CD4-positive, alpha-beta T cell treated with Interferon alpha-2 for 1 hour (primary cell): ENCODE measurements around the gene SLC2A6.
A peak's percentile ranks its signal among the peaks of the same experiment; 100 is the strongest.

ENCODE experiments used
- DNase-seq, 2 donors: peaks; one replicate each; pipeline ENCODE4 v3.0.0-alpha.2; 2020 to 2022

Gene SLC2A6

DNA sequence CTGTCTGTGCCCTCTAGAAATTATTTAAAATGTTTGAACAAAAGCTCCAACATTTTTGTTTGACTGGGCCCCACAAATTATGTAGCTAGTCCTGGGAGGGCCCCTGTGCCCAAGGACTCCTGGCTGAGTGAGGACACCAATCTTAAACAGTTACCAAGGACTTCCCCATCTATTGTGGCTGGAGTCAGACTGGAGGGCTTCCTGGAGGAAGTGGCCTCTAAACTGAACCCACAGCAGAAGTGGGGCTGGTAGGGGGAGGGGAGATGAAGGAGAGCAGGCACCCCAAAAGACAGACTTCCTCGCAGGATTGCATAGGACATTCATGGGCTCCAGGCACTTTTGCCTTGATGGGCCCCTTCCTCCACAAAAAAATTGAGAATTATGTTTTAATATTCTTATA lies 48.7 kb downstream of the SLC2A6 start:
- DNase-seq, result no peak

- no peak for DNase-seq
Observed at GRCh38 chr9:133429641-133430161, 49.2 kb downstream of the SLC2A6 start.

DNA sequence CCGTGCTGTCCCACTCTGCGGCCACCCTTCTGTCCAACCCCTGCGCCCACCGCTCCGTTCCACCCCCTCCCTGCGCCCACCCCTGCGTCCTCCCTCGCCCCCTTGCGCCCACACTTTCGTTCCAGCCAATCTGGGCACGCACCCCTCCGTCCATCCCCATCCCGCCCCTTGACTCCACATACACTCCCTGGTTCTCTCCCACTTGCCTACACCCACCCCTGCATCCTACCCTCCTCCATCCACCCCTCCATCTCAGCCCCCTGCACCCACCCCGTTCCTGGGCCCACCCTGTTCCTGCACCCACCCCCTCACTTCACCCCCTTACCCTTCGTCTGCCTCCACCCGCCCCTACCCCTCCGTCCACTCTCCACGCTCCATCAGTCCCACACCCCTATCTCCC lies 49.7 kb downstream of the SLC2A6 start:
- DNase-seq, result no peak

DNA sequence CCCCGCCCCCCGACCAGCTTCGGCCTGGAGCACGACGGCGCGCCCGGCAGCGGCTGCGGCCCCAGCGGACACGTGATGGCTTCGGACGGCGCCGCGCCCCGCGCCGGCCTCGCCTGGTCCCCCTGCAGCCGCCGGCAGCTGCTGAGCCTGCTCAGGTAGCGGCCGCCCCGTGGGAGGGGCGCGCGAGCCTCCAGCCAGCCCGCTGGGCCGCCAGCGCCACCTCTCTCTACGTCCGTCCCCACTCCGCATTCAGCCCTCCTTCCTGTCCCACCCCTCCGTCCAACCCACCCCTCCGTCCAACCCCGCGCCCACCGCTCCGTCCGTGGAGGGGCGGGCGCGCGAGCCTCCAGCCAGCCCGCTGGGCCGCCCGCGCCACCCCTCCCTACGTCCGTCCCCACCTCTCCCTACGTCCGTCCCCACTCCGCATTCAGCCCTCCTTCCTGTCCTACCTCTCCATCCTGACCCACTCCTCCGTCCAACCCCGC lies 50.2 kb downstream of the SLC2A6 start:
- no peak for DNase-seq

DNA sequence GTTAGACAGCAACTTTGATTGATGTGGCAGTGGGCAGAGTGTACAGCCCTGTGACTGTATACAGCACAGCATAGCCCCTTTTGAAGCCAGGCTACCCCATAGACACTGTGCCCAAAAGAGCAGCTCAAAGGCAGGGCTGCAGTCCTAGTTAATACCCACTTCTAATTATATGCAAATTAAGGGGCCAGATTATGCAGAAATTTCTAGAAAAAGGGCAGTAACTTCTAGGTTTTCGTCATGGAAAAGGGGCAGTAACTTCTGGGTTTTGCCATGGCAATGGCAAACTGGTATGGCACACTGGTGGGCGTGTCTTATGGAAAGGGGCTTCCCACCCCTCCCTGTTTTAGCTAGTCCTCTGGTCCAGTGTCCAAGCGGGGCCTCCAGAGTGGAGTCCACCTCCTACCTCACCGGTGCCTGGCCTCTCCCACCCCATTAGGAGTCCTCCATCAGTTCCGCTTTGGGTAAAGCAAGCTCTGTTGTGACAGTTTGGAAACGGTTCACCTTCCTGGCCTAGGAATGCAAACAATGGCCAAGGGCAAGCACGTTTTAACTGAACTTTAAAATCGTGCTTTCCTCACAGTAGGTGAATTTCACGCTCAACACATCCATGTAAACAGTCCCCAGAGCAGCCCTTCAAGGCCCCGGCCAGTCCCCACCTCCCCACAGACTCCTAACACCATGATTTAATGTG lies 51.1 kb downstream of the SLC2A6 start:
- DNase-seq, result no peak

DNA sequence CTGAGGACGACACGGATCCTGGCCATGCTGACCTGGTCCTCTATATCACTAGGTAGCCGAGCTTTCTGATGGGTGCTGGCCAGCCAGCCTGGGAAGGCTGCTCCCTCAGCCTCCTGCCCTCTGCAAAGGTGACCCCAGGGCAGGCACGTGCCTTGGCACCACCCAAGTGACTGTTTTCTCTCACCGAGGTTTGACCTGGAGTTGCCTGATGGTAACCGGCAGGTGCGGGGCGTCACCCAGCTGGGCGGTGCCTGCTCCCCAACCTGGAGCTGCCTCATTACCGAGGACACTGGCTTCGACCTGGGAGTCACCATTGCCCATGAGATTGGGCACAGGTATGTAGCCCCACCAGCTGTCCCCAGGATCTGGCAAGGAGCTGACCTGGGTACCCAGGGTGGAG lies 52.9 kb downstream of the SLC2A6 start:
- no peak for DNase-seq

GRCh38 chr9:133425049-133425632 lies 53.8 kb downstream of the SLC2A6 start:
- no peak for DNase-seq

- DNase-seq, result no peak
Observed at GRCh38 chr9:133424187-133424586, 54.7 kb downstream of the SLC2A6 start.

DNA sequence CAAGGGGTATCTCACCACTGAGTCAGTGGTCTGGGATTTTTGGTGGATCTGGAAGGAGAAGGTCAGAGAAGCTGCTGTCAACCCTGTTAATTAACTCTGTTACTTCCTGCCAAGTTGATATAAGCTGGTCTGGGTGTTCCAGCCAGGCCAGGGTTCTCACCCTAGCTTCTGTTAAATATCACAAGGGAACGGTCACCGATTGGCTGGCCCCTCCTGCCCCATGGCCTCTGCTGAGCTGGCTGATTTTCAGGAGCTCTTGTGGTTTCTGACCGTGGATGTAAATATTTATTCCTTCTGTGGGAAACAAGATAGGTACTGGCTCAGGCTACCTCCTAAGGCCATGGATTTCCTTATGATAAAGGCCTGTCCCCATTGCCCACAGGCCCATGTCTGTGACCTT lies 55.7 kb downstream of the SLC2A6 start:
- DNase-seq, result no peak

- DNase-seq, result peak in 1 of 2 donors; percentile 29
Observed at GRCh38 chr9:133421615-133422542, 57.0 kb downstream of the SLC2A6 start, which contains the start of gene ADAMTS13. Gene ADAMTS13 (plus strand): TSS chr9:133422367. CDS start chr9:133422444, 77 bp downstream.
